ENCODE results near the gene DDX43.
"Not testable (repeated sequence)": the region's sequence is repeated elsewhere in the genome, so short reads cannot be mapped to it uniquely, and the experiment has no call there.

The DDX43 gene

GRCh38 chr6:73394577-73395354 lies at the start of gene DDX43:
TSS of gene DDX43 (plus strand) at chr6:73394828. CDS start at chr6:73394906, 78 bp downstream.
- peak; percentile 4 for DNase-seq

- DNase-seq: no peak
These were observed 46.0 kb upstream of the DDX43 start for GRCh38 chr6:73348550-73349204.

GRCh38 chr6:73349311-73349710 lies 45.3 kb upstream of the DDX43 start:
- DNase-seq: no peak

- no peak for DNase-seq
These were observed 40.7 kb upstream of the DDX43 start, which contains the start of gene DPPA5 for GRCh38 chr6:73353636-73354593. TSS of gene DPPA5 (minus strand) at chr6:73354276. CDS start at chr6:73354225, 51 bp downstream.

GRCh38 chr6:73362358-73362757 lies 32.3 kb upstream of the DDX43 start, which contains the start of gene KHDC3L:
TSS of gene KHDC3L (plus strand) at chr6:73362658. CDS start at chr6:73362730, 72 bp downstream.
- no peak for DNase-seq

- DNase-seq: no peak
These were observed 31.6 kb upstream of the DDX43 start for GRCh38 chr6:73362869-73363536.

- DNase-seq: no peak
These were observed 31.1 kb upstream of the DDX43 start for GRCh38 chr6:73363537-73363875.

GRCh38 chr6:73364121-73364520 lies 30.5 kb upstream of the DDX43 start:
- DNase-seq: no peak

- no peak for DNase-seq
These were observed 30.1 kb upstream of the DDX43 start for GRCh38 chr6:73364549-73364948.

GRCh38 chr6:73367761-73368355 lies 26.8 kb upstream of the DDX43 start:
- no peak for DNase-seq

GRCh38 chr6:73368675-73369074 lies 26.0 kb upstream of the DDX43 start:
- no peak for DNase-seq

GRCh38 chr6:73369157-73369556 lies 25.5 kb upstream of the DDX43 start:
- no peak for DNase-seq

- no peak for DNase-seq
These were observed 25.1 kb upstream of the DDX43 start, which contains the start of gene OOEP for GRCh38 chr6:73369563-73369962. TSS of gene OOEP (minus strand) at chr6:73369897. CDS start at chr6:73369792, 105 bp downstream.

GRCh38 chr6:73371984-73372383 lies 22.6 kb upstream of the DDX43 start:
- DNase-seq: no peak

GRCh38 chr6:73372516-73372915 lies 22.1 kb upstream of the DDX43 start:
- no peak for DNase-seq

GRCh38 chr6:73375216-73375615 lies 19.4 kb upstream of the DDX43 start:
- no peak for DNase-seq

- DNase-seq: no peak
These were observed 17.4 kb upstream of the DDX43 start for GRCh38 chr6:73377225-73377624.

GRCh38 chr6:73381531-73381930 lies 13.1 kb upstream of the DDX43 start:
- not testable (repeated sequence) for DNase-seq

GRCh38 chr6:73382462-73383113 lies 12.0 kb upstream of the DDX43 start:
- no peak for DNase-seq

GRCh38 chr6:73388433-73388799 lies 6.2 kb upstream of the DDX43 start:
- no peak for DNase-seq

GRCh38 chr6:73388800-73389512 lies 5.7 kb upstream of the DDX43 start:
- peak; percentile 82 for DNase-seq

Data from retina (tissue), 1 donor.